ENCODE data around the gene GTPBP4.

DNA sequence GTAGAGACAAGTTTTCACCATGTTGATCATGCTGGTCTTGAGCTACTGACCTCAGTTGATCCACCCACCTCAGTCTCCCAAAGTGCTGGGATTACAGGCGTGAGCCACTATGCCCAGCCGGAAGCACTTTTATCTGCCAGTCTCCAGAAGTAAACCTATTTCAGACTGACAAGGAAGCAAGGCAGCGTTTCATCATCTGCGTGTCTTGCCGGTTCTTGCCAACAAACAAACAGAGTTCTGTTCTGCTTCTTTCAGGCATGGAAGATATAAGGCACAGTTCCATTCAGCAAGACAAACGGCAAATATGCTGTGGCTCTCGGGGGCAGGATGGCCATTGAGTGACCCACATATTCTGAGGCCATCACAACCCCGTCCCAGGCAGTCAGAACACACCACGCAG lies 41.2 kb upstream of the GTPBP4 start:
- TF ChIP-seq, protein P1, sequence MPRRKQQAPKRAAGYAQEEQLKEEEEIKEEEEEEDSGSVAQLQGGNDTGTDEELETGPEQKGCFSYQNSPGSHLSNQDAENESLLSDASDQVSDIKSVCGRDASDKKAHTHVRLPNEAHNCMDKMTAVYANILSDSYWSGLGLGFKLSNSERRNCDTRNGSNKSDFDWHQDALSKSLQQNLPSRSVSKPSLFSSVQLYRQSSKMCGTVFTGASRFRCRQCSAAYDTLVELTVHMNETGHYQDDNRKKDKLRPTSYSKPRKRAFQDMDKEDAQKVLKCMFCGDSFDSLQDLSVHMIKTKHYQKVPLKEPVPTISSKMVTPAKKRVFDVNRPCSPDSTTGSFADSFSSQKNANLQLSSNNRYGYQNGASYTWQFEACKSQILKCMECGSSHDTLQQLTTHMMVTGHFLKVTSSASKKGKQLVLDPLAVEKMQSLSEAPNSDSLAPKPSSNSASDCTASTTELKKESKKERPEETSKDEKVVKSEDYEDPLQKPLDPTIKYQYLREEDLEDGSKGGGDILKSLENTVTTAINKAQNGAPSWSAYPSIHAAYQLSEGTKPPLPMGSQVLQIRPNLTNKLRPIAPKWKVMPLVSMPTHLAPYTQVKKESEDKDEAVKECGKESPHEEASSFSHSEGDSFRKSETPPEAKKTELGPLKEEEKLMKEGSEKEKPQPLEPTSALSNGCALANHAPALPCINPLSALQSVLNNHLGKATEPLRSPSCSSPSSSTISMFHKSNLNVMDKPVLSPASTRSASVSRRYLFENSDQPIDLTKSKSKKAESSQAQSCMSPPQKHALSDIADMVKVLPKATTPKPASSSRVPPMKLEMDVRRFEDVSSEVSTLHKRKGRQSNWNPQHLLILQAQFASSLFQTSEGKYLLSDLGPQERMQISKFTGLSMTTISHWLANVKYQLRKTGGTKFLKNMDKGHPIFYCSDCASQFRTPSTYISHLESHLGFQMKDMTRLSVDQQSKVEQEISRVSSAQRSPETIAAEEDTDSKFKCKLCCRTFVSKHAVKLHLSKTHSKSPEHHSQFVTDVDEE (CRISPR knock-in tag; IDR thresholded peaks at IDR 0.05): no peak
- TF ChIP-seq ZNF70 (CRISPR knock-in tag; IDR thresholded peaks at IDR 0.05) (no peak), TOX (CRISPR knock-in tag; IDR thresholded peaks at IDR 0.05; ENCODE audit: borderline replicate concordance) (no peak), SNAI2 (CRISPR knock-in tag; IDR thresholded peaks at IDR 0.05) (no peak), ESRRG (CRISPR knock-in tag; IDR thresholded peaks at IDR 0.05) (no peak), OSR1 (CRISPR knock-in tag; IDR thresholded peaks at IDR 0.05) (no peak)
- TF ChIP-seq, protein P2, sequence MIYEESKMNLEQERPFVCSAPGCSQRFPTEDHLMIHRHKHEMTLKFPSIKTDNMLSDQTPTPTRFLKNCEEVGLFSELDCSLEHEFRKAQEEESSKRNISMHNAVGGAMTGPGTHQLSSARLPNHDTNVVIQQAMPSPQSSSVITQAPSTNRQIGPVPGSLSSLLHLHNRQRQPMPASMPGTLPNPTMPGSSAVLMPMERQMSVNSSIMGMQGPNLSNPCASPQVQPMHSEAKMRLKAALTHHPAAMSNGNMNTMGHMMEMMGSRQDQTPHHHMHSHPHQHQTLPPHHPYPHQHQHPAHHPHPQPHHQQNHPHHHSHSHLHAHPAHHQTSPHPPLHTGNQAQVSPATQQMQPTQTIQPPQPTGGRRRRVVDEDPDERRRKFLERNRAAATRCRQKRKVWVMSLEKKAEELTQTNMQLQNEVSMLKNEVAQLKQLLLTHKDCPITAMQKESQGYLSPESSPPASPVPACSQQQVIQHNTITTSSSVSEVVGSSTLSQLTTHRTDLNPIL (CRISPR knock-in tag; IDR thresholded peaks at IDR 0.05; ENCODE audit: low read depth): no peak

All from SK-N-SH treated with all-trans-retinoic acid at 6 μM for 48 hours (cell line).